Measurements from ENCODE around the gene SLC4A5. TPM values are rescaled to one million over a fixed set of nuclear protein-coding genes. Genes with fewer than 3 reads are reported as not detected.

The SLC4A5 gene
- total RNA-seq, 1 donor from 2014 or later: 4.4 TPM

DNA sequence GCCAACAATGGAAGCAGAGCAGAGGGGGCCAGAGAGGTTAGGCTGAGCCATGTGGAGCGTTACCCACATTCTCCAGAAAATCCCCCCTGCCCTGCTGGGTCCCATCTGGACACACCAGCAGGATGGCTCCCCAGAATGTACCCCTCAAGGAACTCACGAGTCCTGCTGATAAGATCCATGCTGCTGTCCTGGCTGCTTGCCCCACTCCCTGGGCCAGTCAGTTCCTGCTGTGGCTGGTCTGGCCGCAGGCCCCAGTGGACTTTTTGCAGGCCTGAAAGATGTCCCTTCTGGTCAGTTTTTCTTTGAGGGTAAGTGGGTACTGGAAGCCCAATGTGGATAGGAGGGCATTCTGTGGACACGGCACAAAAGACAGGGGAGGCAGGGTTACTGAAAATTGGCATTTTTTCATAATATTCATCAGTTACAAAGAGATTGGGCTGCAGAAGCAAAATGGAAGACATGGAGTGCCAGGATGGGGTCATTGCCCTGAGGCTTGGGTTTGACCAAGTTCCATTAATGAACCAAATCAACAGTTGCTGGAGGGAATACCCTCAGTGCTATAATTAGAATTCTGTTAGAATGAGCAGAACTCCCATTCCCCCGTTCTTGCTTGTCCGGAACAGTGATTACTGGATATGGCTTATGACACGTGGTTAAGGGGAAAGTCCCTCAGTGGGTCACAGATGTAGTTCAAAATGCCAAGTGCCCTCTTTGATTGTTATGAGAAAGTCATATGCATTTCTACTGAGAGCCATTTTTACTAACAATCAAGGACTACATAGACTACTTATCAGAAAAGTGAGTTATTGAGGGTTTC, 38.7 kb downstream of the SLC4A5 start:
- no peak overlapping the region for H3K27ac ChIP-seq
- no peaks in the 10 kb centered on the region for H3K9me3 ChIP-seq
- DNase-seq (ENCODE audit: extremely low spot score in 2 of 2): no peak
- H3K27me3 ChIP-seq: no peaks in the 10 kb centered on the region
- no peak overlapping the region for H3K4me3 ChIP-seq
- peaks cover 0 to 5% of the 10 kb centered on the region in 2 donors for H3K36me3 ChIP-seq
- H3K4me1 ChIP-seq: no peaks in the 10 kb centered on the region
- TF ChIP-seq, protein P1, sequence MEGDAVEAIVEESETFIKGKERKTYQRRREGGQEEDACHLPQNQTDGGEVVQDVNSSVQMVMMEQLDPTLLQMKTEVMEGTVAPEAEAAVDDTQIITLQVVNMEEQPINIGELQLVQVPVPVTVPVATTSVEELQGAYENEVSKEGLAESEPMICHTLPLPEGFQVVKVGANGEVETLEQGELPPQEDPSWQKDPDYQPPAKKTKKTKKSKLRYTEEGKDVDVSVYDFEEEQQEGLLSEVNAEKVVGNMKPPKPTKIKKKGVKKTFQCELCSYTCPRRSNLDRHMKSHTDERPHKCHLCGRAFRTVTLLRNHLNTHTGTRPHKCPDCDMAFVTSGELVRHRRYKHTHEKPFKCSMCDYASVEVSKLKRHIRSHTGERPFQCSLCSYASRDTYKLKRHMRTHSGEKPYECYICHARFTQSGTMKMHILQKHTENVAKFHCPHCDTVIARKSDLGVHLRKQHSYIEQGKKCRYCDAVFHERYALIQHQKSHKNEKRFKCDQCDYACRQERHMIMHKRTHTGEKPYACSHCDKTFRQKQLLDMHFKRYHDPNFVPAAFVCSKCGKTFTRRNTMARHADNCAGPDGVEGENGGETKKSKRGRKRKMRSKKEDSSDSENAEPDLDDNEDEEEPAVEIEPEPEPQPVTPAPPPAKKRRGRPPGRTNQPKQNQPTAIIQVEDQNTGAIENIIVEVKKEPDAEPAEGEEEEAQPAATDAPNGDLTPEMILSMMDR (IDR thresholded peaks at IDR 0.05): no peak
- TF ChIP-seq POLR2AphosphoS5 (IDR thresholded peaks at IDR 0.05; ENCODE audit: insufficient read depth in 1 of 2, low read depth in 1 of 2) (no peak), POLR2A (IDR thresholded peaks at IDR 0.05) (no peak)
- intact Hi-C loops (cut with DNase I): no loop called here

DNA sequence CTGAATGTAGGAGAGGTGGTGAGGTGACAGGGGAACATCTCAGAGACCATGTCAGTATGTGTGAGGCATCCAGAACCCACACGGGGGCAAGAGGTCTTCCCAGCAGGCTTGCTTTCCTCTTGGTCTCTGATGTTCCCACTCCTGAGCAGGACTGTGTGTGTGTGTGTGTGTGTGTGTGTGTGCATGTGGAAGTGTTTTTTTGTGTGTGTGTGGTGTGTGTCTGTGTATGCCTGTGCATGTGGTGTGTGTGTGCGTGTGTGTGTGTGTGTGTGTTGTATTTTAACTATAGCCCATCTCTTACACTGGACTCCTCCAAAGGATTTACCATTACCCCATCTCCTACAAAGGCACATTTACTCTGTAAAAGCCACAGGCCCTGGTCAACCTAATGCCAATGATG, 40.4 kb downstream of the SLC4A5 start:
- H3K4me1 ChIP-seq: no peaks in the 10 kb centered on the region
- peaks cover 0 to 7% of the 10 kb centered on the region in 2 donors for H3K36me3 ChIP-seq
- TF ChIP-seq POLR2AphosphoS5 (IDR thresholded peaks at IDR 0.05; ENCODE audit: insufficient read depth in 1 of 2, low read depth in 1 of 2) (no peak), POLR2A (IDR thresholded peaks at IDR 0.05) (no peak)
- TF ChIP-seq, protein P1 (IDR thresholded peaks at IDR 0.05): no peak

DNA sequence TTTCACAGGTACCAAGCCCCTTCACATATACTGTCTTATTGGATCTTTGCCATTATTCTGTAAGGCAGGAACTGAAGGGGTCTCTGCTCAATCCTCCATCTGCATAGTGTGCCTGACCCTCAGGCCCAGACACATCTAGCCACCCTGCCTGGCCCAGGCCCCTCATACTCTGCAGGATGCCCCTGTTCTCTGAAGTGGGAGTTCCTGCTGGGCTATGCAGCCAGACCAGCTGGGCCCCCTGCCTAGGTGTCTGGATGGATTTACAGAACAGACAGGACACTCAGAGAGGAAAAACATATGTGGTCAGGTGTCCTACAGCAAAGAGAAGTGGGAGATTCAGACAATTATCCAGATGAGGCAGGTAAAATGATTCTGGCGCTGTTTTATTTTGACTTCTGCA, 42.0 kb downstream of the SLC4A5 start:
- Histone ChIP-seq H3K4me3 (no peak overlapping the region), H3K4me1 (no peaks in the 10 kb centered on the region), H3K27me3 (no peaks in the 10 kb centered on the region), H3K27ac (no peak overlapping the region), H3K9me3 (no peaks in the 10 kb centered on the region), H3K36me3 (peaks cover 0 to 7% of the 10 kb centered on the region in 2 donors)
- DNase-seq (ENCODE audit: extremely low spot score in 2 of 2): no peak
- TF ChIP-seq POLR2AphosphoS5 (IDR thresholded peaks at IDR 0.05; ENCODE audit: insufficient read depth in 1 of 2, low read depth in 1 of 2) (no peak), POLR2A (IDR thresholded peaks at IDR 0.05) (no peak)
- TF ChIP-seq, protein P1 (IDR thresholded peaks at IDR 0.05): no peak
- intact Hi-C loops (cut with DNase I): no loop called here

More for the DNA sequence above, 40.4 kb downstream of the SLC4A5 start:
- no peak for DNase-seq (ENCODE audit: extremely low spot score in 2 of 2)
- intact Hi-C loops (cut with DNase I): no loop called here
- H3K27me3 ChIP-seq: no peaks in the 10 kb centered on the region
- H3K27ac ChIP-seq: no peak overlapping the region
- H3K4me3 ChIP-seq: no peak overlapping the region
- no peaks in the 10 kb centered on the region for H3K9me3 ChIP-seq

DNA sequence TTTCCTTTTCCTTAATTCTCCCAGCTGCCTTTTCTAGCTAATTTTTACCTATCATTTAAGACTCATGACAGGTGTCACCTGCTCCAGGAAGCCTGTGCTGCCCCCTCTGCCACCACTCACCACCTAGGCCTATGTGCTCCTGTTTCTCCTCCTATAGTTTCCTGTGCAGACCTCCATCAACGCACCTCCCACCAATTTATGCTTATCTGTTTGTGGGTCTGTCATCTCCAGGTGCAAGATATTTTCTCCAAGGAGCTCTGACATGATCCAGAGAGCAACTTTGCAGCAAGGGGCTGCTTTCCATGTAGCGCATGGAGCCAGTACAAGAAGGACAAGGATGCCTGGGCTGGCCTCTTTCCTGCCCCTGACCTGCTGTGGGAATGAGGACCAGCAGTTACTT, 42.7 kb downstream of the SLC4A5 start:
- no peaks in the 10 kb centered on the region for H3K4me1 ChIP-seq
- H3K27me3 ChIP-seq: no peaks in the 10 kb centered on the region
- TF ChIP-seq, protein P1 (IDR thresholded peaks at IDR 0.05): no peak
- TF ChIP-seq POLR2A (IDR thresholded peaks at IDR 0.05): no peak
- TF ChIP-seq POLR2AphosphoS5 (IDR thresholded peaks at IDR 0.05; ENCODE audit: insufficient read depth in 1 of 2, low read depth in 1 of 2): no peak
- no peak overlapping the region for H3K4me3 ChIP-seq
- intact Hi-C loops (cut with DNase I): no loop called here
- H3K36me3 ChIP-seq: peaks cover 0 to 7% of the 10 kb centered on the region in 2 donors
- no peaks in the 10 kb centered on the region for H3K9me3 ChIP-seq
- H3K27ac ChIP-seq: no peak overlapping the region
- DNase-seq (ENCODE audit: extremely low spot score in 2 of 2): no peak

DNA sequence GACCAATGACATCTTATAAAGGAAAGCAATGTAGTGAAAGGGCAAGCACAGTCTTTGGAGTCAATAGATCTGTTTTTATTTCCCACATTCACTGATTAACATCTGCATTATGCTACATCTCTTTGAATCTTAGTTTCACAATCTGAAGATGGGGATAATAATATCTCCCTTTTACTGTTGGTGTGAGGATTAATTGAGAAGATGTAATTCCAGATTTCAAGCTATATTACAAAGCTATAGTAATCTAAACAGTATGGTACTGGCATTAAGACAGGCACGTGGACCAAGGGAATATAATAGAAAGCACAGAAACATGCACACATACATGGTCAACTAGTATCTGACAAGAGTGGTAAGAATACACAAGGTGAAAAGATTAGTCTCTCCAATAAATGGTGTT, 45.3 kb downstream of the SLC4A5 start:
- Histone ChIP-seq H3K4me1 (no peaks in the 10 kb centered on the region), H3K27me3 (no peaks in the 10 kb centered on the region), H3K36me3 (peaks cover 0 to 7% of the 10 kb centered on the region in 2 donors), H3K27ac (no peak overlapping the region), H3K9me3 (no peaks in the 10 kb centered on the region), H3K4me3 (no peak overlapping the region)
- no peak for DNase-seq (ENCODE audit: extremely low spot score in 2 of 2)
- TF ChIP-seq POLR2A (IDR thresholded peaks at IDR 0.05) (no peak), POLR2AphosphoS5 (IDR thresholded peaks at IDR 0.05; ENCODE audit: insufficient read depth in 1 of 2, low read depth in 1 of 2) (no peak)
- TF ChIP-seq, protein P1 (IDR thresholded peaks at IDR 0.05): no peak
- intact Hi-C loops (cut with DNase I): no loop called here
